Stimulated activated naive B cell treated with anti-CD40 and anti-IgM and Interleukin-4, amounts not matched to agents 10 μg/mL and 1 μg/mL and 100 μg/mL, for 72 hours (primary cell): ENCODE results near the gene BCL2L14.

Experiments
- ATAC-seq, 2 donors: fragments of 150-1000 bp; cut with Tn5 transposase; replicated peaks; 2 replicates each; pipeline ENCODE4 v1.10.0; 2021; ENCODE audit warnings: moderate library complexity in 1 of 2
- DNase-seq: peaks from one replicate; pipeline ENCODE4 v3.0.0; 2021
- H3K27ac Mint-ChIP-seq: one replicate; pipeline ENCODE4 v1.8.0; 2022; ENCODE audit warnings: mild to moderate bottlenecking, mixed read lengths
- H3K27me3 Mint-ChIP-seq, 2 donors: one replicate each; pipeline ENCODE4 v1.8.0; 2022; ENCODE audit warnings: mixed read lengths in 2 of 2
- H3K36me3 Mint-ChIP-seq, 2 donors: one replicate each; pipeline ENCODE4 v1.8.0; 2022; ENCODE audit warnings: mixed read lengths in 2 of 2, mild to moderate bottlenecking in 1 of 2
- H3K4me1 Mint-ChIP-seq, 2 donors: one replicate each; pipeline ENCODE4 v1.8.0; 2022; ENCODE audit warnings: mixed read lengths in 2 of 2, mild to moderate bottlenecking in 1 of 2
- H3K4me3 Mint-ChIP-seq, 2 donors: one replicate each; pipeline ENCODE4 v1.8.0; 2022; ENCODE audit warnings: mild to moderate bottlenecking in 2 of 2, mixed read lengths in 2 of 2, moderate library complexity in 1 of 2
- H3K9me3 Mint-ChIP-seq, 2 donors: one replicate each; pipeline ENCODE4 v1.8.0; 2022; ENCODE audit warnings: mixed read lengths in 2 of 2, mild to moderate bottlenecking in 1 of 2

Gene BCL2L14

DNA sequence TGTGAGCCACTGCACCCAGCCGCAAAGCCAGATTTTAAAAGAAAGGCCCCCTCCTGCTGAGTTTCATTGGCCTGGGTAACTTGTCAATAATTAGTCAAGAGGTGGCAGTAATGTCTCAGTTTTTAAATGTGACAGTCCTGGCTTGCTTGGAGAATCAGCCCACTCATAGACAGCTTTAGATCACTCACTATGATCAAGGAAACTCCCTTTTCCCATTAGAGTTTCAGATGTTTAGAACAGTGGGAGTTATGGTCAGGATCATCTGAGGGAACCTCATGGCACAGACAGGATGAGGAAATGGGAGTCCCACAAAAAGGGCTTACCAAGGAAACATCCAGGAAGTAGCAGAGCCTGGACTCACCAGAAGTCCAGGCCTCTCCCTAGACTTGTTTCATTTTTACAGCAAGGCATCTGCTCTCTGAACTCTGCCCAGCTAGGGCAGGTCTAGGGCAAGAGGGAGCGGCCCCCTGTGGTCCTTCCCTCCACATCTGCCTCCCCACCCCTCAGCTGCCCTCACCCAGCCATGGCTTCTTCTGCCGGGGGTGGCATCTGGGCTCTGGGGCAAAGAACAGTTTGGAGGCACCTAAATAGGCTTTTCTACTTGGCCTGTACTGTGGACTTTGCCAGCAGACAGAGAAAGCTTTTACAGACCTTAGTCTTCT, 11.2 kb downstream of the BCL2L14 start:
- ATAC-seq (peak; percentile 81 to 84), DNase-seq (no peak)
- H3K27ac Mint-ChIP-seq = no peak overlapping the region
- no peaks in the 10 kb centered on the region for H3K4me1 Mint-ChIP-seq
- H3K36me3 Mint-ChIP-seq = no peaks in the 10 kb centered on the region
- H3K27me3 Mint-ChIP-seq = peaks cover 0 to 12% of the 10 kb centered on the region in 2 donors
- H3K9me3 Mint-ChIP-seq = no peaks in the 10 kb centered on the region
- no peak overlapping the region for H3K4me3 Mint-ChIP-seq

DNA sequence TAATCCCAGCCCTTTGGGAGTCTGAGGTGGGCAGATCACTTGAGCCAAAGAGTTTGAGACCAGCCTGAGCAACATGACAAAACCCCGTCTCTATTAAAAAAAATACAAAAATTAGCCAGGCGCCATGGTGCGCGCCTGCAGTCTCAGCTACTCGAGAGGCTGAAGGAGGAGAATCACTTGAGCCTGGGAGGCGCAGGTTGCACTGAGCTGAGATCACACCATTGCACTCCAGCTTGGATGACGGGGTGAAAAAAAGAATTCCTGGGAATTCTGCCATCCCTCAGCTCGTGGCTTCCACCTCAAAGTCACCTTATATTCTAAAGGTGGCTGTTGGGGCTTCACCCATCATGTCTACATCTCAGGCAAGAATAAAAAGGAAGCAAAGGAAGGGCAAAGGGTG, 12.9 kb downstream of the BCL2L14 start:
- H3K4me1 Mint-ChIP-seq = no peaks in the 10 kb centered on the region
- no peaks in the 10 kb centered on the region for H3K36me3 Mint-ChIP-seq
- H3K4me3 Mint-ChIP-seq = no peak overlapping the region
- no peak for DNase-seq
- peaks cover 0 to 2% of the 10 kb centered on the region in 2 donors for H3K9me3 Mint-ChIP-seq
- H3K27me3 Mint-ChIP-seq = peaks cover 0 to 16% of the 10 kb centered on the region in 2 donors
- no peak for ATAC-seq
- H3K27ac Mint-ChIP-seq = no peak overlapping the region

DNA sequence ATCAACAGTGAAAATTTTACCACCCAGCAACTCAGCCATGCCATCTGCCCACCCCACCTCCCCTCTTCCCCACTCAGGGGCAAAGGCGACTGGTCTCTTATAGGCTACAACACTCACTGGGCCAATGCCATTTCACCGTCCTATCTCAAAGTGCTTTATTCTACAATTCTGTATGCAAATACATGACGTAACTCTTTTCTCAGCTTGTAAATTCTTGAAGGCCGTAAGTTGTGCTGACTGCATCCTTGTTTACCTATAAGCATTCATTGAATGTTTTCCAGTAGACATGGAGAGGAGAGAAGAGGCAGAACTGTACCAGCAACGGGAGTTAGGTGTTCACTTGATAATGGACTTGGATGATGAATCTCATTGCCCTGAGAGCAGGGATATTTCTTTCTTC, 15.6 kb downstream of the BCL2L14 start:
- no peak overlapping the region for H3K27ac Mint-ChIP-seq
- H3K4me3 Mint-ChIP-seq = no peak overlapping the region
- ATAC-seq (no peak), DNase-seq (no peak)
- no peaks in the 10 kb centered on the region for H3K36me3 Mint-ChIP-seq
- peaks cover 0 to 2% of the 10 kb centered on the region in 2 donors for H3K9me3 Mint-ChIP-seq
- H3K27me3 Mint-ChIP-seq = peaks cover 3 to 20% of the 10 kb centered on the region in 2 donors
- no peaks in the 10 kb centered on the region for H3K4me1 Mint-ChIP-seq

GRCh38 chr12:12086973-12087692, 16.4 kb downstream of the BCL2L14 start:
- H3K36me3 Mint-ChIP-seq = no peaks in the 10 kb centered on the region
- H3K9me3 Mint-ChIP-seq = peaks cover 0 to 2% of the 10 kb centered on the region in 2 donors
- no peaks in the 10 kb centered on the region for H3K4me1 Mint-ChIP-seq
- no peak overlapping the region for H3K27ac Mint-ChIP-seq
- no peak overlapping the region for H3K4me3 Mint-ChIP-seq
- H3K27me3 Mint-ChIP-seq = peaks cover 8 to 22% of the 10 kb centered on the region in 2 donors
- ATAC-seq = no peak
- DNase-seq = no peak

GRCh38 chr12:12087693-12088034, 16.9 kb downstream of the BCL2L14 start:
- Mint-ChIP-seq H3K27me3 (peaks cover 8 to 22% of the 10 kb centered on the region in 2 donors), H3K27ac (no peak overlapping the region), H3K9me3 (peaks cover 0 to 2% of the 10 kb centered on the region in 2 donors), H3K36me3 (no peaks in the 10 kb centered on the region), H3K4me3 (no peak overlapping the region), H3K4me1 (no peaks in the 10 kb centered on the region)
- DNase-seq (no peak), ATAC-seq (no peak)

DNA sequence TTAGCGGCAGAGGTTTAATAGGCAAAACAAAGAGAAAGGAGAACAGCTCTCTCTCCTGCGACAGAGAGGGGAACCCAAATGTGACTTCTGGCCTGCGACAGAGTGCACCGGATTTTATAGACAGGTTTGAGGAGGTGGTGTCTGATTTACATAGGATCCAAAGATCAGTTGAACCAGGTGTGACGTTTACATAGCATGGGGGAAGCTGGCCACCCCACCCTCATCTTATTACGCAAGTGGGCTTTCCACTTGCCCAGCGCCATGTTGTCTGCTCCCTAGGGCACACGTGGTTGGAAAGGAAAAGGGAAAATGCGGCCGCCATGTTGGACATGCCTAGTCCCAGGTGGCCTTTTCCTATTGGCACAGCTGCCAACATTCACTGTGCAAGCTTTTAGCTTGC, 17.4 kb downstream of the BCL2L14 start:
- Mint-ChIP-seq H3K9me3 (peaks cover 0 to 2% of the 10 kb centered on the region in 2 donors), H3K27ac (no peak overlapping the region), H3K4me1 (no peaks in the 10 kb centered on the region), H3K36me3 (no peaks in the 10 kb centered on the region), H3K4me3 (no peak overlapping the region), H3K27me3 (peaks cover 8 to 22% of the 10 kb centered on the region in 2 donors)
- no peak for DNase-seq
- no peak for ATAC-seq

- no peak overlapping the region for H3K27ac Mint-ChIP-seq
- no peaks in the 10 kb centered on the region for H3K36me3 Mint-ChIP-seq
- H3K9me3 Mint-ChIP-seq = peaks cover 0 to 2% of the 10 kb centered on the region in 2 donors
- DNase-seq (no peak), ATAC-seq (no peak)
- no peak overlapping the region for H3K4me3 Mint-ChIP-seq
- peaks cover 8 to 22% of the 10 kb centered on the region in 2 donors for H3K27me3 Mint-ChIP-seq
- H3K4me1 Mint-ChIP-seq = no peaks in the 10 kb centered on the region
These were observed 18.0 kb downstream of the BCL2L14 start for GRCh38 chr12:12088761-12089160.

DNA sequence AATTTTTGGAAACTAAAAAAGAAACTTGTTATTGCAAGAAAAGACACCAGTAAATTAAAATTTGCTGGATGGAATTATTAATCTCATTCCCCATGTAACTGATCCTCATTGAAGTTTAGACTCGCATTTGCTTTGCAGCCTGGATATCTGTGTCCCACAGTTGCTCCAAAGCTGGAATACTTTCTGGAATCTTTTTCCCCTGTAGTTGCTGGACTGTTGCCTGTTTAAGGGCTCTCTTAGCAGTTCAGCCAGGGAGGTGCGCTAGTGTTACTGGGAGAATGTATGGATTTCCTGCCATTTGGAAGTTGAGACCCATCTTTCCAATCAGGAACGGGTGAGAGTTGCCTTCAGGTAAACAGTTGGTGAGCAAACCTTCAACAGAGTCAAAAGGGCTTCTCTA, 20.3 kb downstream of the BCL2L14 start:
- DNase-seq = no peak
- Mint-ChIP-seq H3K4me1 (no peaks in the 10 kb centered on the region), H3K4me3 (no peak overlapping the region), H3K27me3 (peaks cover 8 to 22% of the 10 kb centered on the region in 2 donors), H3K27ac (no peak overlapping the region), H3K36me3 (no peaks in the 10 kb centered on the region), H3K9me3 (peaks cover 0 to 2% of the 10 kb centered on the region in 2 donors)
- no peak for ATAC-seq

DNA sequence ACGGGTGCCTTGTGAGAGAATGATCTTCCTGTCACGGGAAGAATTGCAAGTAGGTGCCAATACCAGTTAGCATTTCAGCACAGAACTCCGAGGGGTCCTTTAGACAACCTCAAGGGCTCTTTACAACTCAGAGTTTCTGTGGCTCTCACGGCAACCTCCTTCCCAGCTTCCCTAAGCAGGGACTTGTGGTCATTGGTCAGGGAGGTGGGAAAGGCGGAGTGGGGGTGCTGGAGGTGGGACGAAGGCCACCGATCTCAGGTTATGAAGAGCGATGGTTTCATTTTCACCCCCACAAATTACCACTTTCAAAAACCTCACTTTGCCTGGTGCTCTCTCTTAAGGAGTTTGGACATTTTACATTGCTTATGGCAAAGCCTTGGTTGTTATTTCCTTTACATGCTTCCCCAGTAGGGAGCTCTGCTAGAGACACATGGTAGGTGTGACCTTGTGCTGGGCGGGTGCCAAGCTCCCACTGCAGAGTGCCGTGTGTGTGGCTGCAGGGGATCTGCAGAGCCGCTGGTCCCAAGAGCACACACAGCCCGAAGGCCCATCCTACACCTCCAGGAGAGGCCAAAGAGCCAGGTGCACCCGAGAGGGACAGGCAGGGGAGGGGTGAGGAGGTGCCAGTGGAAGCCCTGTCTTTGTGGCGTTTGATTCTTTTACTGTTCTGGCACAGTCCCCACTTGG, 21.4 kb downstream of the BCL2L14 start:
- Mint-ChIP-seq H3K4me1 (no peaks in the 10 kb centered on the region), H3K9me3 (peaks cover 0 to 2% of the 10 kb centered on the region in 2 donors)
- no peak for ATAC-seq

GRCh38 chr12:12094481-12094880, 23.7 kb downstream of the BCL2L14 start:
- H3K4me3 Mint-ChIP-seq = no peak overlapping the region
- H3K27me3 Mint-ChIP-seq = peaks cover 8 to 10% of the 10 kb centered on the region in 2 donors
- H3K9me3 Mint-ChIP-seq = no peaks in the 10 kb centered on the region
- H3K27ac Mint-ChIP-seq = no peak overlapping the region
- no peaks in the 10 kb centered on the region for H3K4me1 Mint-ChIP-seq
- no peak for ATAC-seq
- DNase-seq = no peak
- no peaks in the 10 kb centered on the region for H3K36me3 Mint-ChIP-seq

More for the DNA sequence above, 21.4 kb downstream of the BCL2L14 start:
- no peak for DNase-seq
- Mint-ChIP-seq H3K36me3 (no peaks in the 10 kb centered on the region), H3K27me3 (peaks cover 8 to 22% of the 10 kb centered on the region in 2 donors), H3K27ac (no peak overlapping the region), H3K4me3 (no peak overlapping the region)

GRCh38 chr12:12095021-12095420, 24.3 kb downstream of the BCL2L14 start:
- no peak overlapping the region for H3K4me3 Mint-ChIP-seq
- no peak overlapping the region for H3K27ac Mint-ChIP-seq
- peaks cover 8% of the 10 kb centered on the region in 2 donors for H3K27me3 Mint-ChIP-seq
- H3K4me1 Mint-ChIP-seq = no peaks in the 10 kb centered on the region
- no peaks in the 10 kb centered on the region for H3K9me3 Mint-ChIP-seq
- ATAC-seq (no peak), DNase-seq (no peak)
- no peaks in the 10 kb centered on the region for H3K36me3 Mint-ChIP-seq

GRCh38 chr12:12097891-12098690, 27.4 kb downstream of the BCL2L14 start:
- Mint-ChIP-seq H3K4me3 (no peak overlapping the region), H3K36me3 (no peaks in the 10 kb centered on the region), H3K9me3 (no peaks in the 10 kb centered on the region), H3K27me3 (peaks cover 0 to 17% of the 10 kb centered on the region in 2 donors), H3K27ac (no peak overlapping the region), H3K4me1 (no peaks in the 10 kb centered on the region)
- ATAC-seq (no peak), DNase-seq (no peak)

GRCh38 chr12:12098691-12099015, 27.9 kb downstream of the BCL2L14 start:
- H3K27ac Mint-ChIP-seq = no peak overlapping the region
- peaks cover 0 to 22% of the 10 kb centered on the region in 2 donors for H3K27me3 Mint-ChIP-seq

GRCh38 chr12:12099102-12099501, 28.4 kb downstream of the BCL2L14 start:
- Mint-ChIP-seq H3K4me3 (no peak overlapping the region), H3K36me3 (peaks cover 3 to 4% of the 10 kb centered on the region in 2 donors), H3K27ac (no peak overlapping the region), H3K9me3 (peaks cover 3 to 4% of the 10 kb centered on the region in 2 donors), H3K27me3 (peaks cover 0 to 22% of the 10 kb centered on the region in 2 donors), H3K4me1 (no peaks in the 10 kb centered on the region)
- DNase-seq (no peak), ATAC-seq (no peak)

More at GRCh38 chr12:12098691-12099015, 27.9 kb downstream of the BCL2L14 start:
- peaks cover 3 to 4% of the 10 kb centered on the region in 2 donors for H3K36me3 Mint-ChIP-seq
- H3K4me1 Mint-ChIP-seq = no peaks in the 10 kb centered on the region
- peaks cover 3 to 4% of the 10 kb centered on the region in 2 donors for H3K9me3 Mint-ChIP-seq
- ATAC-seq = no peak
- no peak for DNase-seq
- no peak overlapping the region for H3K4me3 Mint-ChIP-seq
